ENCODE measurements around the gene LMBRD2.
A peak's percentile ranks its signal among the peaks of the same experiment; 100 is the strongest.
"Not testable (repeated sequence)": the region's sequence is repeated elsewhere in the genome, so short reads cannot be mapped to it uniquely, and the experiment has no call there.

The LMBRD2 gene

DNA sequence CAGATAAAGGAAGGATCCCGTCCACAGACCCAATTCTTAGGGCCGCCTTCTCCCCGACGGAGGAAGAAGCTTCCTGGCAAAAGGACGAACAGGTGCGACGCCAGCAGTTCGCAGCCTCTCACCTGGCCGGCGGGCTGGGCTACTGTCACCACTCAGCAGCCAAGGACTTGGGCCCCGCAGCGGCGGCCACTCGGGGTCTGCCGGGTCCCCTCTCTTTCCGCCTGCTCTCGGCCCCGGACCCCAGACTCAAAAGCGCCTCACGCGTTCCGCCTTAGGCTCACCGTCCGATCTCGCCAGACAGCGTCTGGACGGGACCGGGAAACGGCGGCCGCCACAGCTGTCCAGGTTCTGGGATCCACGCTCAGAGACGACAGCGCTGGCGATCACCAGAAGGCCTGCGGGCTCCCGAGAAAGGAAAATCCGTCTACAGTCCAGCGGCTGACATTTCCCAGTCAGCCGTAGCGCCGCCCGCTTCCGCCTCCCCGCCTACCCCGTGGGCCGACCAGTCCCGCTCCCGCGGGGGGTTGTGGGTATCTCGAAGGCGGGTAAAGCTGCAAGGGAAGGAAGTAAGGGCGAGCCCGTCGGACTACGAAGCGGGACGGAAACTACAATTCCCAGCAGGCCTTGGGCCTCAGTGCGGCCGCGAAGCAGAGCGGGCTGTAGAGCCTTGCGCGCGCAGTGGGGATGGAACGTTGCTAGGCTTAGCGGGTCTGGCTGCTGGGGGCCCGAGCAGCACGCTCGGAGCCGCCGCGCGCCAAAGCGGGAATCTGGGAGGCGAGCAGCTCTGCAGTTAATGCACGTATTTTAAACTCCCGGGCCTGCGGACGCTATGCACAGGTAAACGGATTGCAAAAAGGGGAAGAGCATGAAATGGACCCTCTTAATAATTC is at the start of gene LMBRD2, which contains the start of gene SKP2:
LMBRD2 (minus strand) TSS at position 454 of the 890 bp plus-strand sequence. CDS start 8,538 bp downstream, outside the sequence.
SKP2 (plus strand) TSS at position 678 of the 890 bp plus-strand sequence; CDS start at position 830, 152 bp downstream.
- peak; percentile 98 for DNase-seq

DNA sequence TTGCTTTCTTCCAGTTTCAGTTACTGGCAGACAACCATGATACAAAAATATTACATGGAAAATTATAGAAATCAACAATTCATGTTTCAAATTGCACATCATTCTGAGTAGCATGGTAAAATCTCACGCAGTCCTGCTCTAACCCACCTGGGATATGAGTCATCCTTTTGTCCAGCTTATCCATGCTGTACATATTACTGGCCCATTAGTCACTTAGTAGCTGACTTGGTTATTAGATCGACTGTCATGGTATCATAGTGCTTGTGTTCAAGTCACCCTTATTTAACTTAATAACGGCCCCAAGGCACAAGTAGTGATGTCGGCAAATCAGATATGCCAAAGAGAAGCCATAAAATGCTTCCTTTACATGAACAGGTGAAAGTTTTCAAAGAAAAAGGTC is 48.8 kb upstream of the LMBRD2 start:
- DNase-seq = no peak

GRCh38 chr5:36199620-36200019 is 47.9 kb upstream of the LMBRD2 start:
- DNase-seq = no peak

DNA sequence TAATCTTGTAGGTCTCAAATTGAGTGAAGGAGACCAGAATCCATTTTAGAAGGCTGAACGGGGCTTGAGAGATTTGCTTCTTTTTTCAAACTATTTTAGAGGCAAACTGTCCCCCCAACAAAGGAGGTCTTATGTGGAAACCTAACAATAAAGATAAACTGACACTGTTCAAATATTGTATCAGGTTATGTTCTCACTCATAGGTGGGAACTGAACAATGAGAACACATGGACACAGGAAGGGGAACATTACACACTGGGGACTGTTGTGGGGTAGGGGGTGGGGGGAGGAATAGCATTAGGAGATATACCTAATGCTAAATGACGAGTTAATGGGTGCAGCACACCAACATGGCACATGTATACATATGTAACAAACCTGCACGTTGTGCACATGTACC is 47.1 kb upstream of the LMBRD2 start:
- DNase-seq = not testable (repeated sequence)

- DNase-seq = no peak
Measured at GRCh38 chr5:36198281-36198680, 46.6 kb upstream of the LMBRD2 start.

DNA sequence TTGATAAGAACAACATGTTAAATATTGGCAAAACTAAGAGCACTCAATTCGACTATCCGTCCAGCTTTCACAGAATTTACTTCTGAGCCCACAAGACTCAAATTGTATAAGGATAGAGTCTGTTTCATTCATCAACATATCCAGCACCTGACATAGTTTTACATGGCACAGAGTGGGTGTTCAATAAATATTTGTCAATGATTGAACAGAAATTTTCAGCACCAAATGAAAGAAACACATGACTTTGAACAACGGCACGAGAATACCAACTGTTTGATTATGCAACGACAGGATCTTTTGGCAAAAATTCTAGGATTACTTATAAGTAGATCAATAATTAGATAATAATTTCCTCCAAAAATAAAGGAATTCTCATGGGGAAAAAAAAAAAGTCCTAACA is 42.1 kb upstream of the LMBRD2 start:
- no peak for DNase-seq

- not testable (repeated sequence) for DNase-seq
Measured at GRCh38 chr5:36184408-36184807, 32.7 kb upstream of the LMBRD2 start.

GRCh38 chr5:36181774-36182173 is 30.1 kb upstream of the LMBRD2 start:
- DNase-seq = no peak

DNA sequence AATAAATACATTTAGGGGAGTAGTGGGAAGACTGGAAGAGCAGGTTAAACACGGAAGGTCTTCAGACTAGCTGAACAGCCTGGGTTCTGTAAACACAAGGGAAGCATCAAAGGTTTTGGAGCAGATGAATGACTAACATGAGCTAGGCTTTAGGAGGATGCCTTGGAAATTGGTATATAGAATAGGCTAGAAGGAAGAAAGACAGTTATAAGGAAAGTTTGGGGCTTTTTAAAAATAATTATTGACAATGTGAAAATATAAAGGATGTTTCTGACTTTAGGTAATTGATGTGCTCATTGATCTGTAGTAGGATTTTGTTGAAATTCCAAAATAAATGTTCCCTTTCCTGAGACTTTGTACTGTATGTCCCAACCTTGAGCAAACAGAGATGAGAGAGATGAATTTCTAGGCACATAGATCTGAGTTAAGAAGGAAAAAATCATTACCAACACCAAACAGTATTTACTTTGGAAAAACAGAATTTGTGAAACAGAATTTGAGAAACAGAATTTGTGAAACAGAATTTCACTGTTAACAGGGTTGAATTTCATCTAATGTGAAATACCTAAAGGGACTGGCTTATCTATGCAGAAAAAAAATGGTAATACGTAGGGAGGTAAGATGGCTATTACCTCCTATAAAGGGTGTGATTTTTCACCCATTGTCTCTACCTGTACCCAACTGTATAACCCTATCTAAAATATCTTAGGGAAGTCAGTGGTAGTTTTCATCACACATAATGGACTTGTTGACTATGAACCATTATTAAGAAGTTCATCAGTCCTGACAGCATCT is 29.1 kb upstream of the LMBRD2 start:
- no peak for DNase-seq

- DNase-seq = no peak
Measured at GRCh38 chr5:36179950-36180349, 28.3 kb upstream of the LMBRD2 start.

GRCh38 chr5:36178524-36178890 is 26.8 kb upstream of the LMBRD2 start:
- DNase-seq = no peak

DNA sequence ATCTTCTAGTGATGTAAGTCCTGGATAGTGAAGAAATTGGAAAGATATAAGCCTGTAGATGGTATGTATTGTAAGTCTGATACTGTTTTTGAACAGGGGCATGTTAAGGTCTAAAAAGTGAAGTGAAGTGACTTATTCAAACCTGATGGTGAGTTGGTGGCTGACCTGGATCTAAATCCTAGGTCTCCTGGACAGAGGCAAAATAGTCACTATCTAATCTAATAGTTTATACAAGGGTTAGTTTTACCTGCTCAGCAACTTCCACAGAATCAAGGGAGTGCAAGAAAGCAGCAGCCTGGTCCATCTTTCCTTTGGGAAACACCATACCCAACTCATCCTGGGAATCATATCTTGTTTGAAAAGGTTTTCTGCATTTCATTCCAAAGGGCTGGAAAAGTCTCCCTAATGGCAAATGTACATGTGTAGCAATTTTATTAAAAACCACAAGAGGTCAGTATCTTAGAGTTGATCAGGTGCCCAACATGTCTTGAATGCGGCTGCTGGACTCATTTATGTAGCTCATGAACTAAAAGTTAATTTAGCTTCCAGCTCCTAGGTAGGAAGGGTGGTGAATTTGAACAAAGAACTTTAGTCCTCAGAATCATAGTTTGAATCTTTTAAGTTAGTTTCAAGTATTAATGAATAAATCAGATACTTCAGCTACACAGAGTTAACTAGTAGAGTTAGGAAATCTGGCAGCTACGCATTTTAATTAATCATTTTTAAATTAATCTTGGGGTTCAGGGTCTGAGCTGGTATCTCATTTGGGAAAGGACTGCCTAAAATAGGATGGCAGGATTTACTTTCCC is 26.2 kb upstream of the LMBRD2 start:
- DNase-seq = no peak

- no peak for DNase-seq
Measured at GRCh38 chr5:36177154-36177553, 25.5 kb upstream of the LMBRD2 start.

GRCh38 chr5:36175043-36175442 is 23.4 kb upstream of the LMBRD2 start:
- DNase-seq = no peak

GRCh38 chr5:36174119-36174518 is 22.4 kb upstream of the LMBRD2 start:
- DNase-seq = no peak

DNA sequence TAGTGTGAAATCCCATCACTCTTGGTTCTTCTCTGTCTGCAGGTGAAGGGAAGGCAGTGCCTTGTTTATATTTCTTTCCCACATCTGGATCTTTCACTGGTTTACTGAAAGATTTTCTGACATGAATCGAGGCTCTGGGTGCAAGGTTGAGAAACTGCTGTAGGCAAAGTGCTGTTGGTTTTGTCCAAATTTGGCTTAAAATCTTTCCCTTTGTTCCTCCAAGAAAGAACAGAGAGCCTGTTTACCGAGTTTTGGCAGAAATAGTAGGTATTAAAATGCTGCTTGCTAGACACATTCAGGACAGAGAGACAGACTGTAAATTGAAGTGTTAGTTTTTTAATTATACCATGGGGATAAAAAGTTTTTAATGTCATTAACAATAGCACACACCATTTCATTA is 21.7 kb upstream of the LMBRD2 start:
- no peak for DNase-seq

DNA sequence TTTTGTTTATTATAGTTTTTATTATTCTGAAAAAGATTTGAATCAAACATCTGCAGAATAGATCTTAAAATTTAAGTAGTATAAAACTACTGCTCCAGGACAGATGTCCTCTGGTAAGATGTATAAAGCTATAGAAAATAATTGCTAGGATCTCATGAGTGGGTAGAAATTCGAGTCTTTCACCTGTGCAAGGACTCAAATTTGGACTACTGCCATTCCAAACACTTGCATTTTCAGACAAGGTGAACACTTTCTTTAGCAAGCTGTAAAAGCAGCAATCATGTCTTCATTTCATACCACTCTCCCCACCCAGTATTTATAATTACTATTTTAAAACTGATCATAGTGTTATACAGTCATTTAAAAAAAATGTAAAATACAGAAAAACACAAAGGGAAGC is 20.9 kb upstream of the LMBRD2 start:
- DNase-seq = no peak

DNA sequence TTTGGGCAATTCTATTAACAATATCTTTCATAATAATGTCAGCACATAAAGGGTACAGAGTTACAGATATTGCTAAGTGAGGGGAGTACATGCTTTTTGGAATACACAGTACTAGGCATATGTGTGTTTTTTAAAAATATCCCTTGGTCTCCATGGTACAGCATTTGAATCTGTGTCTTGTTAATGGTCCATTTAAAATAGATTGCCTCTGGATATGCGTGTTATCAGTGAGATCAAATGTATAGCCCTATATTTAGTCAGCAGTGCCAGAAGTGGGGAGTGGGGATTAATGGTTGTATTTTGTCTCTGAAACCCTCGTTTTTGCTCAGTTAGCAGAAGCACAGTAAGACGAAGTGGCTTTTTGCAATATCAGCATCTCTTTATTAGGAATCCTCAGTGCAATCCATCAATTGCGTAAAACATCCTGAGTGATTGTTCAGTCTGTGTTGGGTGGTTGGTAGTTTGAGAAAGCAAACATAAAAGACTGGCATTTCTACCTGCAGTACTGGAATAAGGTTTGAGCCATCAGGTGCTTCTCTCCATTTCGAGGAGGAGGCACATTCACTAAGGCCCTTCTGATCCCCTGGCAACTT is 19.2 kb upstream of the LMBRD2 start:
- no peak for DNase-seq

DNA sequence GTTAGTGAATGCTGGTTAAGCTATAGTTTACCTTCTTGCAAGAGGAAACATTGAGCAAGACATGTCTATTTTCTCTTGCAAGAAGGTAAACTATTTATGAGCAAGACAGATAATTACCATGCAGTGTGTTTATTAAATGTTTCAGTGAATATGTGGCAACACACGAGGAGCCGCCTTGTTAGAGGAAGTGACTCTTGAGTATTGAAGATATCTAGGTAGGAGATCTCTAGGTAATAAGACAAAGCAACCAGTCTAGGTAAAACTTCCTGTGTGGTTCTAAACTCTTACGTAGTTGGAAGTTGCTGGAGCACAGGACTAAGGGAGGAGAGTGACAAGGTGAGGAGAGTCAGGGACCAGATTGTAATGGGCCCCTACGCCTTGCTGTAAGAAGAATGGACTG is 17.1 kb upstream of the LMBRD2 start:
- no peak for DNase-seq

- no peak for DNase-seq
Measured at GRCh38 chr5:36164461-36164860, 12.8 kb upstream of the LMBRD2 start.

- DNase-seq = no peak
Measured at GRCh38 chr5:36162810-36163486, 11.3 kb upstream of the LMBRD2 start.

DNA sequence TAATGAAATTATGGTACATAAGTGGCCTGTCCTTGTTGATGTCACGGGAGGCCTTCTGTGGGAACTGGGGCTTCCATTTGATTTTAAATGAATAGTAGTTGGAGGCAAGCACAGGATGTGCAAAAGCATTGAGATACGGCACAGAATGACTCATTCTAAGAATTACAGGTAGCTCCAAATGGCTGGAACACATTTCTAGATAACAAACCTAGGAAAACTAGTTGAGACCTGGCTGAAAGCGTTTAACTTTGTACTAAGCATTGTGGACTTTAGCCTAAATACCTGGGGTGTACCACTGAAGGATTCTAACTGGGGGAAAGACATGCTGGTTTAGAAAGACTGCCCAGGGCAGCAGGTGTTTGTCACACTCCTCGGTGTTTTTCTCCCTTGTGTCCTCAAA is 9.7 kb upstream of the LMBRD2 start:
- no peak for DNase-seq
